ENCODE results near the gene PINLYP. TPM values are rescaled to one million over a fixed set of nuclear protein-coding genes. Genes with fewer than 3 reads are reported as not detected.

Gene PINLYP
- polyA plus RNA-seq, 1 of the 3 experiments (the other 2 are of a cell fraction), result 5.5 TPM

DNA sequence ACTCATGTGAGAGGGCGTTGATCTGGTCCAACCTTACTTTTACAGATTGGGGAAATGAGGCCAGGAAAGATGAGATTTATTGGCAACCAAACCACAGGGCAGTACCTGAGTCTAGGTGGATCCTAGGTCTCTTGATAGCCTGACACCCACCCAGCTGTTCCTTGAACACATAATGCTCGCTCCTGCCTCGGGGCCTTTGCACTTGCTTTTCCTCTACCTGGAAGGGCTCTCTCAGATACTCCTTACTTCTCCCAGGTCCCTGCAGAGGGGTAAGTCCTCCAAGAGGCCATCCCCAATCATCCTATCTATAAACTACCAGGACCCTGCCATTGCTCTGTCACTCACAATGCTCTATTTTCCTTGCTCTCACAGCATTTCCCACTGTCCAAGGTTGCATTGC is 35.2 kb upstream of the PINLYP start:
- Histone ChIP-seq H4K20me1 (ENCODE audit: insufficient read depth) (no peaks in the 10 kb centered on the region), H3K4me3 (ENCODE audit: low read depth in 2 of 2, low read length in 1 of 2) (no peak overlapping the region), H3K27ac (ENCODE audit: low read depth in 2 of 2, low read length in 1 of 2) (no peak overlapping the region), H3K4me1 (ENCODE audit: control insufficient read depth in 1 of 2, insufficient read depth in 2 of 2, low read depth in 1 of 2, low read length in 1 of 2) (no peaks in the 10 kb centered on the region), H3K4me2 (no peak overlapping the region), H3K79me2 (ENCODE audit: insufficient read depth) (no peaks in the 10 kb centered on the region), H3K9me2 (no peaks in the 10 kb centered on the region), H3K9ac (no peak overlapping the region), H3K36me3 (replicated peaks in 1 of 2; ENCODE audit: control insufficient read depth in 1 of 2, insufficient read depth in 2 of 2, low read length in 1 of 2) (peaks cover 28 to 30% of the 10 kb centered on the region in 2 experiments), H3K9me3 (no peaks in the 10 kb centered on the region), H2AFZ (ENCODE audit: low read depth) (no peak overlapping the region), H3F3A (replicated peaks; ENCODE audit: insufficient read depth) (peaks cover 6% of the 10 kb centered on the region), H3K27me3 (ENCODE audit: insufficient read depth) (no peaks in the 10 kb centered on the region)
- 65% methylated on average over 3 of the region's 3 CpGs for WGBS (ENCODE audit: low lambda C conversion rate)
- no peak for DNase-seq
- TF ChIP-seq GATA2 (CRISPR knock-in tag; IDR thresholded peaks at IDR 0.05), result no peak
- TF ChIP-seq, protein P1, sequence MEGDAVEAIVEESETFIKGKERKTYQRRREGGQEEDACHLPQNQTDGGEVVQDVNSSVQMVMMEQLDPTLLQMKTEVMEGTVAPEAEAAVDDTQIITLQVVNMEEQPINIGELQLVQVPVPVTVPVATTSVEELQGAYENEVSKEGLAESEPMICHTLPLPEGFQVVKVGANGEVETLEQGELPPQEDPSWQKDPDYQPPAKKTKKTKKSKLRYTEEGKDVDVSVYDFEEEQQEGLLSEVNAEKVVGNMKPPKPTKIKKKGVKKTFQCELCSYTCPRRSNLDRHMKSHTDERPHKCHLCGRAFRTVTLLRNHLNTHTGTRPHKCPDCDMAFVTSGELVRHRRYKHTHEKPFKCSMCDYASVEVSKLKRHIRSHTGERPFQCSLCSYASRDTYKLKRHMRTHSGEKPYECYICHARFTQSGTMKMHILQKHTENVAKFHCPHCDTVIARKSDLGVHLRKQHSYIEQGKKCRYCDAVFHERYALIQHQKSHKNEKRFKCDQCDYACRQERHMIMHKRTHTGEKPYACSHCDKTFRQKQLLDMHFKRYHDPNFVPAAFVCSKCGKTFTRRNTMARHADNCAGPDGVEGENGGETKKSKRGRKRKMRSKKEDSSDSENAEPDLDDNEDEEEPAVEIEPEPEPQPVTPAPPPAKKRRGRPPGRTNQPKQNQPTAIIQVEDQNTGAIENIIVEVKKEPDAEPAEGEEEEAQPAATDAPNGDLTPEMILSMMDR (IDR thresholded peaks at IDR 0.05), result no peak
- no peak for TF ChIP-seq TAF1 (IDR thresholded peaks at IDR 0.05; ENCODE audit: borderline replicate concordance, low read depth, low read length)
- TF ChIP-seq, protein P2, sequence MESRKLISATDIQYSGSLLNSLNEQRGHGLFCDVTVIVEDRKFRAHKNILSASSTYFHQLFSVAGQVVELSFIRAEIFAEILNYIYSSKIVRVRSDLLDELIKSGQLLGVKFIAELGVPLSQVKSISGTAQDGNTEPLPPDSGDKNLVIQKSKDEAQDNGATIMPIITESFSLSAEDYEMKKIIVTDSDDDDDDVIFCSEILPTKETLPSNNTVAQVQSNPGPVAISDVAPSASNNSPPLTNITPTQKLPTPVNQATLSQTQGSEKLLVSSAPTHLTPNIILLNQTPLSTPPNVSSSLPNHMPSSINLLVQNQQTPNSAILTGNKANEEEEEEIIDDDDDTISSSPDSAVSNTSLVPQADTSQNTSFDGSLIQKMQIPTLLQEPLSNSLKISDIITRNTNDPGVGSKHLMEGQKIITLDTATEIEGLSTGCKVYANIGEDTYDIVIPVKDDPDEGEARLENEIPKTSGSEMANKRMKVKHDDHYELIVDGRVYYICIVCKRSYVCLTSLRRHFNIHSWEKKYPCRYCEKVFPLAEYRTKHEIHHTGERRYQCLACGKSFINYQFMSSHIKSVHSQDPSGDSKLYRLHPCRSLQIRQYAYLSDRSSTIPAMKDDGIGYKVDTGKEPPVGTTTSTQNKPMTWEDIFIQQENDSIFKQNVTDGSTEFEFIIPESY (IDR thresholded peaks at IDR 0.05; ENCODE audit: borderline replicate concordance, low read depth), result no peak
- TF ChIP-seq NFIC (IDR thresholded peaks at IDR 0.05; ENCODE audit: borderline replicate concordance), result no peak
- no peak for TF ChIP-seq FOXM1 (IDR thresholded peaks at IDR 0.05; ENCODE audit: low read depth)
- no peak for TF ChIP-seq RFX5 (IDR thresholded peaks at IDR 0.05; ENCODE audit: low read length)
- TF ChIP-seq TEAD4 (IDR thresholded peaks at IDR 0.05; ENCODE audit: borderline replicate concordance, insufficient read depth), result no peak
- no peak for TF ChIP-seq FOXJ3 (CRISPR knock-in tag; IDR thresholded peaks at IDR 0.05)
- TF ChIP-seq SIN3A (IDR thresholded peaks at IDR 0.05; ENCODE audit: borderline replicate concordance, low read depth, low read length), result no peak
- ChIA-PET CTCF (interaction anchor here (0.8 kb wide), 1 partner anchor 15 kb away, joined by 3 read pairs; no protein-coding TSS in a partner anchor), POLR2A (no interaction called here)

DNA sequence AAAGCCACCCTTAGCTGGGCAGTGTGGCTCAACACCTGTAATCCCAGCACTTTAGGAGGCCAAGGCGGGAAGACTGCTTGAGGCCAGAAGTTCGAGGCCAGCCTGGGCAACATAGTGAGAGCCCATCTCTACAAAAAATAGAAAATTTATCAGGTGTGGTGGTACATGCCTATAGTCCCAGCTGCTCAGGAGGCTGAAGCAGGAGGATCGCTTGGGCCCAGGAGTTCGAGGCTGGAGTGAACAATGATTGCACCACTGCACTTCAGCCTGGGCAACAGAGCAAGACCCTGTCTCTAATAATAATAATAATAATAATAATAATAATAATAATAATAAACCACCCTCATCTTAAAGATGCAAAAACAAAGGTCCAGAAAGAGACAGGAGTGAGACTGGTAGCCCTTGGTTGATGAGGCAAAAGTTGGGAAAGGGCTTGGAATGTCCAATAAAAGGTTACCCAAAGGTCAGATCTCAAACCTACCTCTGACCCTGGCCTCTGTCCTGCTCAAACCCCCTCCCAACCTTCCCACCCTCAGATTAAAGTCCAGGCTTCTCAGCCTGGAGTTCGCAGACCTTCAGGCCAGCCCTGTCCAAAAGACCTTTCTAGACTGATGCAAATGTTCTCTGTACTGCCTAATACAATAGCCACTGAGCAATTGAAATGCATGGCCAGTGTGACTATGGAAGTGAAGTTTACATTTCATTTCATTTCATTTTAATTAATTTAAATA is 33.5 kb upstream of the PINLYP start:
- Histone ChIP-seq H3K9ac (no peak overlapping the region), H3K4me1 (ENCODE audit: control insufficient read depth in 1 of 2, insufficient read depth in 2 of 2, low read depth in 1 of 2, low read length in 1 of 2) (no peaks in the 10 kb centered on the region), H4K20me1 (ENCODE audit: insufficient read depth) (no peaks in the 10 kb centered on the region), H3K79me2 (ENCODE audit: insufficient read depth) (no peaks in the 10 kb centered on the region), H3K27ac (ENCODE audit: low read depth in 2 of 2, low read length in 1 of 2) (no peak overlapping the region), H3K36me3 (replicated peaks in 1 of 2; ENCODE audit: control insufficient read depth in 1 of 2, insufficient read depth in 2 of 2, low read length in 1 of 2) (peaks cover 28 to 32% of the 10 kb centered on the region in 2 experiments), H3K27me3 (ENCODE audit: insufficient read depth) (no peaks in the 10 kb centered on the region), H2AFZ (ENCODE audit: low read depth) (no peak overlapping the region), H3K9me2 (no peaks in the 10 kb centered on the region), H3K4me3 (ENCODE audit: low read depth in 2 of 2, low read length in 1 of 2) (no peak overlapping the region), H3K4me2 (no peak overlapping the region), H3F3A (replicated peaks; ENCODE audit: insufficient read depth) (no peaks in the 10 kb centered on the region), H3K9me3 (no peaks in the 10 kb centered on the region)
- no peak for TF ChIP-seq MEF2A (IDR thresholded peaks at IDR 0.05; ENCODE audit: borderline replicate concordance, low read depth)
- no peak for TF ChIP-seq SMC3 (IDR thresholded peaks at IDR 0.05; ENCODE audit: low read depth, low read length)
- TF ChIP-seq, protein P1 (IDR thresholded peaks at IDR 0.05), result no peak
- no peak for TF ChIP-seq GATA2 (CRISPR knock-in tag; IDR thresholded peaks at IDR 0.05)
- TF ChIP-seq EP300 (IDR thresholded peaks at IDR 0.05; ENCODE audit: borderline replicate concordance in 1 of 2, low read depth in 1 of 2, low read length in 1 of 2), result no peak
- TF ChIP-seq, protein P2 (IDR thresholded peaks at IDR 0.05; ENCODE audit: borderline replicate concordance, low read depth), result no peak
- TF ChIP-seq JUND (IDR thresholded peaks at IDR 0.05), result no peak
- no peak for DNase-seq
- ChIA-PET POLR2A (no interaction called here), CTCF (interaction anchor here (0.9 to 1.8 kb wide), 2 partner anchors 12 to 13 kb away, joined by 3 to 11 read pairs; no protein-coding TSS in a partner anchor)
- WGBS (ENCODE audit: low lambda C conversion rate), result 93% methylated on average over 5 of the region's 5 CpGs
